ENCODE results near the gene LCA5L.

DNA sequence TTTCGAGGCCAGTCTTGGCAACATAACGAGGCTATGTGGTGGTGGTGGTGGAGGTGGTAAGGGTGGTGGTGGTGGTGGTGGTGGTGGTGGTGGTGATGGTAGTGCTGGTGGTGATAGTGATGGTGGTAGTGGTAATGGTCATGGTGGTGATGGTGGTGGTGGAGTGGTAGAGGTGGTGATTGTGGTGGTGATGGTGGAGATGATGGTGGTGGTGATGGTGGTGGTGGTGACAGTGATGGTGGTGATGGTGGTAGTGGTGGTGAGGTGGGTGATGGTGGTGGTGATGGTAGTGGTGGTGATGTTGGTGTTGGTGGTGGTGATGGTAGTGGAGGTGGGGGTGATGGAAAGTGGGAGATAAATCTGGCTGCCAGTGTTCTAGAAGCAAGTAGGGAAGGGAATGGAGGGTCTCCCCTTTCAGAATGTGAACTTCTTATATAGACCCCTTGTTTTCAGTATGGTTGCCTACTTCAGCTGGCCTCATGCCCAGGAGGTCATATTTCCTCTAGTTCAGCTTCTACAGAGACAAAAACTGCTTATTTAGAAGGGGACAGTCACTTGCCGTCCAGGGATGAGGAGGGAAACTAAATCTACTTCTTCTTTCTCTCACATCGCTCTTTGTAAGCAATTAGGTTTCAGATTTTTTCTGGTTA, 33.7 kb upstream of the LCA5L start:
- TF ChIP-seq, protein P1, sequence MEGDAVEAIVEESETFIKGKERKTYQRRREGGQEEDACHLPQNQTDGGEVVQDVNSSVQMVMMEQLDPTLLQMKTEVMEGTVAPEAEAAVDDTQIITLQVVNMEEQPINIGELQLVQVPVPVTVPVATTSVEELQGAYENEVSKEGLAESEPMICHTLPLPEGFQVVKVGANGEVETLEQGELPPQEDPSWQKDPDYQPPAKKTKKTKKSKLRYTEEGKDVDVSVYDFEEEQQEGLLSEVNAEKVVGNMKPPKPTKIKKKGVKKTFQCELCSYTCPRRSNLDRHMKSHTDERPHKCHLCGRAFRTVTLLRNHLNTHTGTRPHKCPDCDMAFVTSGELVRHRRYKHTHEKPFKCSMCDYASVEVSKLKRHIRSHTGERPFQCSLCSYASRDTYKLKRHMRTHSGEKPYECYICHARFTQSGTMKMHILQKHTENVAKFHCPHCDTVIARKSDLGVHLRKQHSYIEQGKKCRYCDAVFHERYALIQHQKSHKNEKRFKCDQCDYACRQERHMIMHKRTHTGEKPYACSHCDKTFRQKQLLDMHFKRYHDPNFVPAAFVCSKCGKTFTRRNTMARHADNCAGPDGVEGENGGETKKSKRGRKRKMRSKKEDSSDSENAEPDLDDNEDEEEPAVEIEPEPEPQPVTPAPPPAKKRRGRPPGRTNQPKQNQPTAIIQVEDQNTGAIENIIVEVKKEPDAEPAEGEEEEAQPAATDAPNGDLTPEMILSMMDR (IDR thresholded peaks at IDR 0.05), result no peak
- TF ChIP-seq EP300 (IDR thresholded peaks at IDR 0.05), result no peak

Data from tibial nerve (tissue), 4 donors.